Fibroblast of lung (primary cell): ENCODE results near the gene IP6K1. TPM values are rescaled to one million over a fixed set of nuclear protein-coding genes. Genes with fewer than 3 reads are reported as not detected.

Experiments
- DNase-seq, 2 donors: peaks; one replicate each; pipeline versions ENCODE4 v3.0.0 to v3.0.0-alpha.2; 2010; ENCODE audit warnings: low read depth in 2 of 2
- H2AFZ ChIP-seq: 2 replicates; pipeline ENCODE4 v1.5.1; 2012; ENCODE audit warnings: low read length, control low read depth, inconsistent platforms
- H3K27ac ChIP-seq: 2 replicates; pipeline ENCODE4 v1.5.1; 2011; ENCODE audit warnings: low read length, control low read depth; ENCODE audit not compliant: insufficient read depth
- H3K27me3 ChIP-seq: 2 replicates; pipeline ENCODE4 v1.5.1; 2011; ENCODE audit warnings: mild to moderate bottlenecking, low read length; ENCODE audit not compliant: control insufficient read depth, insufficient read depth
- H3K36me3 ChIP-seq: 2 replicates; pipeline ENCODE4 v1.5.1; 2011; ENCODE audit warnings: low read length; ENCODE audit not compliant: control insufficient read depth, insufficient read depth
- H3K4me1 ChIP-seq: 2 replicates; pipeline ENCODE4 v1.5.1; 2011; ENCODE audit warnings: low read length; ENCODE audit not compliant: control insufficient read depth, insufficient read depth; ENCODE audit errors: extremely low read depth
- H3K4me2 ChIP-seq: 2 replicates; pipeline ENCODE4 v1.5.1; 2011; ENCODE audit warnings: low read length, control low read depth; ENCODE audit not compliant: insufficient read depth; ENCODE audit errors: extremely low read depth
- H3K4me3 ChIP-seq, 4 experiments: fragments of 200-600 bp in 1 of 4; sonication (generic) in 1 of 4; replicated peaks in 1 of 4; 2 replicates each; pipeline ENCODE4 v1.5.1; 2011 to 2016; ENCODE audit warnings: low read length in 4 of 4, low read depth in 3 of 4, mild to moderate bottlenecking in 3 of 4, control low read depth in 2 of 4, inconsistent platforms in 1 of 4, mixed read lengths in 1 of 4; ENCODE audit not compliant: insufficient read depth in 1 of 4; ENCODE audit errors: control extremely low read depth in 1 of 4
- H3K79me2 ChIP-seq: 2 replicates; pipeline ENCODE4 v1.5.1; 2012; ENCODE audit warnings: mild to moderate bottlenecking, low read length, inconsistent platforms; ENCODE audit not compliant: control insufficient read depth, insufficient read depth
- H3K9ac ChIP-seq: 2 replicates; pipeline ENCODE4 v1.5.1; 2011; ENCODE audit warnings: mild to moderate bottlenecking, low read length, control low read depth; ENCODE audit not compliant: insufficient read depth
- H3K9me3 ChIP-seq: 2 replicates; pipeline ENCODE4 v1.5.1; 2012; ENCODE audit warnings: low read depth, low read length; ENCODE audit not compliant: control insufficient read depth, insufficient read depth
- H4K20me1 ChIP-seq: 2 replicates; pipeline ENCODE4 v1.5.1; 2011; ENCODE audit warnings: low read length; ENCODE audit not compliant: control insufficient read depth, insufficient read depth; ENCODE audit errors: extremely low read depth
- EZH2 ChIP-seq: IDR thresholded peaks from 2 replicates; pipeline ENCODE4 v1.5.1; 2012; ENCODE audit warnings: low read length, control low read depth, mild to moderate bottlenecking; ENCODE audit errors: missing control alignments
- polyA plus RNA-seq, 2 donors: library from polyadenylated mRNA; depleted of rRNA in 1 of 2; stranded (reverse) in 1 of 2; unstranded in 1 of 2; fragments of >200 nt; gene quantifications; 2 replicates each; pipeline ENCODE4 v1.2.1, GENCODE V29; 2011 to 2012; ENCODE audit warnings: missing spikeins in 1 of 2
- total RNA-seq: library from RNA; depleted of rRNA; stranded (reverse); fragments of >200 nt; gene quantifications from 2 replicates; pipeline ENCODE4 v1.2.1, GENCODE V29; 2014
- TF ChIP-seq, protein P1 (sequence below), 2 donors: IDR thresholded peaks in 1 of 2; conservative IDR thresholded peaks in 1 of 2; 1 replicate in 1 of 2; 2 replicates in 1 of 2; pipeline ENCODE4 v1.5.1; 2011 to 2012; ENCODE audit warnings: low read length in 2 of 2, control low read depth in 1 of 2, inconsistent platforms in 1 of 2, low read depth in 1 of 2, mild to moderate bottlenecking in 1 of 2

The IP6K1 gene
- total and polyA plus RNA-seq, 2 donors (not counting 1 experiment from before 2014, with no cell fraction given) = 30.2 to 45.4 TPM

DNA sequence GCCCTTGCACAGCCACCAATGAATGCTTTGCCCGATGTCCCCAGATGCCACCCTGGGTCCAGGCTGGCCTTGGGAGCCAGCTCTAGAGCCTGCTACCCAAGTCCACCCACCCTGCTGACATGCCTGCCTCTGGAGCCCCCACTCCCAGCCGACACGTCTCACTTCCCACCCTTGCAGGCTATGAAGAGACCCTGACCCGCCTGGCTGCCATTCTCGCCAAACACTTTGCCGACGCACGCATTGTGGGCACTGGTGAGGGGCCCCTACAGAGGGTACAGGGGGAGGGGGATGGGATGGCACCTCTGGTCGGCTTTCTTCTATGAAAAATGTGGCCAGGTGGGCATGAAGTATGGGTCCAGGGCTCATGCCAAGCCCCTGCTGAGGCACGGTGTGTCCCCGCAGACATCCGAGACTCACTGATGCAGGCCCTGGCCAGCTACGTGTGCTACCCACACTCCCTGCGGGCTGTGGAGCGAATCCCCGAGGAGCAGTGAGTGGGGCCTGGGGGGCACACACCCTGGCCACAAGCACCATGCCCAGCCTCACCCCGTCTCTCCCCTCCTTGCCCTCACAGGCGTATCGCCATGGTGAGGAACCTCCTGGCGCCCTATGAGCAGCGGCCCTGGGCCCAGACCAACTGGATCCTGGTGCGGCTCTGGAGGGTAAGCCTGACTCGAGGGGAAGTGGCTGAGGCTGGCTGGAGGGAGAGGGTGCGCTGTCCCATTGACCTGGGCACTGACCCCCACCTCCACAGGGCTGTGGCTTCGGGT, 72.8 kb downstream of the IP6K1 start:
- TF ChIP-seq EZH2 = no peak
- TF ChIP-seq, protein P1, sequence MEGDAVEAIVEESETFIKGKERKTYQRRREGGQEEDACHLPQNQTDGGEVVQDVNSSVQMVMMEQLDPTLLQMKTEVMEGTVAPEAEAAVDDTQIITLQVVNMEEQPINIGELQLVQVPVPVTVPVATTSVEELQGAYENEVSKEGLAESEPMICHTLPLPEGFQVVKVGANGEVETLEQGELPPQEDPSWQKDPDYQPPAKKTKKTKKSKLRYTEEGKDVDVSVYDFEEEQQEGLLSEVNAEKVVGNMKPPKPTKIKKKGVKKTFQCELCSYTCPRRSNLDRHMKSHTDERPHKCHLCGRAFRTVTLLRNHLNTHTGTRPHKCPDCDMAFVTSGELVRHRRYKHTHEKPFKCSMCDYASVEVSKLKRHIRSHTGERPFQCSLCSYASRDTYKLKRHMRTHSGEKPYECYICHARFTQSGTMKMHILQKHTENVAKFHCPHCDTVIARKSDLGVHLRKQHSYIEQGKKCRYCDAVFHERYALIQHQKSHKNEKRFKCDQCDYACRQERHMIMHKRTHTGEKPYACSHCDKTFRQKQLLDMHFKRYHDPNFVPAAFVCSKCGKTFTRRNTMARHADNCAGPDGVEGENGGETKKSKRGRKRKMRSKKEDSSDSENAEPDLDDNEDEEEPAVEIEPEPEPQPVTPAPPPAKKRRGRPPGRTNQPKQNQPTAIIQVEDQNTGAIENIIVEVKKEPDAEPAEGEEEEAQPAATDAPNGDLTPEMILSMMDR (conservative IDR thresholded peaks at IDR 0.05 in 1 of 2, IDR thresholded peaks at IDR 0.05 in 1 of 2; ENCODE audit: low read depth in 1 of 2, low read length in 2 of 2) = no peak
- Histone ChIP-seq H3K4me2 (no peak overlapping the region), H3K9ac (no peak overlapping the region), H4K20me1 (no peaks in the 10 kb centered on the region), H3K79me2 (no peaks in the 10 kb centered on the region), H3K4me3 (no peak overlapping the region), H3K27me3 (no peaks in the 10 kb centered on the region), H3K36me3 (peaks cover 6% of the 10 kb centered on the region), H3K4me1 (no peaks in the 10 kb centered on the region), H3K9me3 (no peaks in the 10 kb centered on the region), H3K27ac (no peak overlapping the region), H2AFZ (no peak overlapping the region)
- DNase-seq = no peak

DNA sequence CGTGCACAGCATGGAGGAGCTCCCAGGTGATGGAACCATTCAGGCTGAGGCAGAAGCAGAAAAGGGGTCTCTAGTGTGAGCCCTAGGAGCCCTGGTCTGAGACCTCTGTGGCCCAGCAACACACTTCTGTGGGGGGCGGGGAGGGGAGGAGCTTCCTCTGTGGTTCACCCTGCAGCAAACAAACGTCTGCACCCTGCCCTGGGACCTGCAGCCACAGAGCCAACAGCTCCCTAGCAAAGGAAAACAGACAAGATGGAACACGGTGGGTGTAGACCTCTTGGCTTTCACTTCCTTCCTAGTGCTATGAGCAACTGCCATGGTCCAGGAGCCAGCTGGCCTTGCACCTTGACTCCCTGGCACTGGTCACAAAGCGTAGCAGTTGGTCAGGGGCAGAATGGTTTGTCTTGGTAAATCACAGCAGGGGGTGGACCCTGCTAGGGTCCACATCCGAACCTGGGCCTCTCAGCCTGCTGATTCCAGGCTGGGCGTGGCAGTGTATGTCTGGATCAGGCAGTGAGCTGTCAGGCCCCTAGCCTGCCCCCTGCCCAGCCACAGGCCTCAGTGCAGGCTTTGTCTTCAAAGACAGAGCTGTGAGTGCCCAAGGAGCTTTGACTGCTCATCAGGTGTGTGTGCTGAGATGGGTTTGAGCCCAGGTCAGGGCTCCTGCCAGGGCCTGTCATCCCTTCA, 73.6 kb downstream of the IP6K1 start:
- TF ChIP-seq EZH2 = no peak
- TF ChIP-seq, protein P1 (conservative IDR thresholded peaks at IDR 0.05 in 1 of 2, IDR thresholded peaks at IDR 0.05 in 1 of 2; ENCODE audit: low read depth in 1 of 2, low read length in 2 of 2) = no peak
- no peak for DNase-seq
- peaks cover 4% of the 10 kb centered on the region for H3K36me3 ChIP-seq
- H4K20me1 ChIP-seq = no peaks in the 10 kb centered on the region
- no peaks in the 10 kb centered on the region for H3K79me2 ChIP-seq
- no peaks in the 10 kb centered on the region for H3K27me3 ChIP-seq
- no peaks in the 10 kb centered on the region for H3K4me1 ChIP-seq
- no peak overlapping the region for H3K9ac ChIP-seq
- no peaks in the 10 kb centered on the region for H3K9me3 ChIP-seq
- H2AFZ ChIP-seq = no peak overlapping the region
- no peak overlapping the region for H3K4me2 ChIP-seq
- no peak overlapping the region for H3K27ac ChIP-seq
- no peak overlapping the region for H3K4me3 ChIP-seq

DNA sequence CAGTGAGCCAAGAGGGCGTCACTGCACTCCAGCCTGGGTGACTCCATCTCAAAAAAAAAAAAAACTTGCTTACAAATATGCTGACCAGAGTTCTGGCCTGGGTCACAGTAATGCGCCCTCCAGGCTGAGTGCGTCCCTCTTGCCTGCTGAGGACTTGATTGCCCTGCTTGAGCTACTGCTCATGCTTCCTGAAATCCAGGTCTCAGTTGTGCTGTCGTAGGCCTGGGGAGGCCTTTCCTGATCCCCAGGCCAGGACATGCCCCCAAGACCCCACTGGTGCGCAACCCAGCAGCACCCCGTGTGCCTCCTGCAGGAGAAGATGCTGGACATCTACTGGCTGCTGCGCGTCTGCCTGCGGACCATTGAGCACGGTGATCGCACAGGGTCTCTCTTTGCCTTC, 74.2 kb downstream of the IP6K1 start:
- Histone ChIP-seq H3K9me3 (no peaks in the 10 kb centered on the region), H2AFZ (no peak overlapping the region), H3K4me2 (no peak overlapping the region), H3K27ac (no peak overlapping the region), H4K20me1 (no peaks in the 10 kb centered on the region), H3K9ac (no peak overlapping the region), H3K79me2 (no peaks in the 10 kb centered on the region), H3K27me3 (no peaks in the 10 kb centered on the region), H3K4me1 (no peaks in the 10 kb centered on the region), H3K36me3 (peaks cover 4% of the 10 kb centered on the region), H3K4me3 (no peak overlapping the region)
- no peak for DNase-seq
- TF ChIP-seq, protein P1 (conservative IDR thresholded peaks at IDR 0.05 in 1 of 2, IDR thresholded peaks at IDR 0.05 in 1 of 2; ENCODE audit: low read depth in 1 of 2, low read length in 2 of 2) = no peak
- no peak for TF ChIP-seq EZH2
